ENCODE results near the gene RANGAP1.

GRCh38 chr22:41296826-41297667, 11.1 kb upstream of the RANGAP1 start:
- TF ChIP-seq CTCF (IDR thresholded peaks at IDR 0.05) (no peak), POLR2A (IDR thresholded peaks at IDR 0.05) (no peak)

Data from lower leg skin (tissue), 3 donors.